Neuronal stem cell (in vitro differentiated cells): ENCODE data around the gene C1GALT1.

ENCODE experiments used
- DNase-seq: peaks from one replicate; pipeline ENCODE4 v3.0.0-alpha.2; 2013; ENCODE audit warnings: low spot score
- H2AFZ ChIP-seq: one replicate; pipeline ENCODE4 v1.6.1; 2013; ENCODE audit warnings: mild to moderate bottlenecking, low read length, inconsistent platforms
- H2AK5ac ChIP-seq: 2 replicates; pipeline ENCODE4 v1.6.1; 2013; ENCODE audit warnings: low read depth, mild to moderate bottlenecking, inconsistent platforms, low read length, moderate library complexity, mixed read lengths
- H2BK120ac ChIP-seq: 2 replicates; pipeline ENCODE4 v1.6.1; 2013; ENCODE audit warnings: low read depth, mild to moderate bottlenecking, inconsistent platforms, low read length, moderate library complexity, mixed read lengths
- H2BK12ac ChIP-seq: one replicate; pipeline ENCODE4 v1.6.1; 2013; ENCODE audit warnings: low read length, inconsistent platforms
- H2BK15ac ChIP-seq: 2 replicates; pipeline ENCODE4 v1.6.1; 2013; ENCODE audit warnings: mild to moderate bottlenecking, low read length, inconsistent platforms, mixed read lengths
- H2BK5ac ChIP-seq: one replicate; pipeline ENCODE4 v1.6.1; 2013; ENCODE audit warnings: inconsistent platforms, mild to moderate bottlenecking, low read length, moderate library complexity
- H3K14ac ChIP-seq: one replicate; pipeline ENCODE4 v1.6.1; 2013; ENCODE audit warnings: low read length, inconsistent platforms
- H3K18ac ChIP-seq: 2 replicates; pipeline ENCODE4 v1.6.1; 2013; ENCODE audit warnings: low read length, inconsistent platforms
- H3K23ac ChIP-seq: 2 replicates; pipeline ENCODE4 v1.6.1; 2013; ENCODE audit warnings: low read depth, mild to moderate bottlenecking, mixed read lengths, low read length, inconsistent platforms; ENCODE audit not compliant: poor library complexity
- H3K27ac ChIP-seq: replicated peaks from 3 replicates; pipeline ENCODE4 v1.5.1; 2013; ENCODE audit warnings: low read length, inconsistent platforms
- H3K27me3 ChIP-seq, 3 experiments: 2 replicates each; pipeline ENCODE4 v1.6.1; 2013; ENCODE audit warnings: low read length in 3 of 3, mild to moderate bottlenecking in 2 of 3, inconsistent platforms in 1 of 3, low read depth in 1 of 3, mixed read lengths in 1 of 3, moderate library complexity in 1 of 3; ENCODE audit not compliant: control insufficient read depth in 3 of 3, insufficient read depth in 3 of 3
- H3K36me3 ChIP-seq, 2 donors: replicated peaks in 1 of 2; 2 replicates each; pipeline ENCODE4 v1.6.1; 2013; ENCODE audit warnings: low read length in 2 of 2; ENCODE audit not compliant: control insufficient read depth in 2 of 2, insufficient read depth in 2 of 2
- H3K4ac ChIP-seq: 2 replicates; pipeline ENCODE4 v1.6.1; 2013; ENCODE audit warnings: inconsistent platforms, mild to moderate bottlenecking, low read length, moderate library complexity
- H3K4me1 ChIP-seq, 2 donors: 1 replicate in 1 of 2; 2 replicates in 1 of 2; pipeline ENCODE4 v1.6.1; 2013; ENCODE audit warnings: low read length in 2 of 2, low read depth in 1 of 2; ENCODE audit not compliant: control insufficient read depth in 2 of 2, insufficient read depth in 1 of 2
- H3K4me2 ChIP-seq: one replicate; pipeline ENCODE4 v1.6.1; 2013; ENCODE audit warnings: mild to moderate bottlenecking, low read length, inconsistent platforms; ENCODE audit not compliant: insufficient read depth, poor library complexity, severe bottlenecking
- H3K4me3 ChIP-seq, 2 donors: 2 replicates each; pipeline ENCODE4 v1.5.1; 2013; ENCODE audit warnings: low read length in 2 of 2, mild to moderate bottlenecking in 2 of 2, inconsistent platforms in 1 of 2, moderate library complexity in 1 of 2
- H3K79me1 ChIP-seq: one replicate; pipeline ENCODE4 v1.6.1; 2013; ENCODE audit warnings: low read depth, mild to moderate bottlenecking, inconsistent platforms, low read length, moderate library complexity
- H3K9ac ChIP-seq: one replicate; pipeline ENCODE4 v1.6.1; 2013; ENCODE audit warnings: mild to moderate bottlenecking, low read depth, low read length, inconsistent platforms; ENCODE audit not compliant: poor library complexity
- H3K9me3 ChIP-seq, 2 donors: replicated peaks in 1 of 2; 2 replicates each; pipeline versions ENCODE3 to v1.6.1; 2013; ENCODE audit warnings: low read length in 2 of 2, mild to moderate bottlenecking in 2 of 2, inconsistent platforms in 1 of 2, low read depth in 1 of 2, mixed read lengths in 1 of 2, moderate library complexity in 1 of 2; ENCODE audit not compliant: control insufficient read depth in 2 of 2, insufficient read depth in 1 of 2
- H4K8ac ChIP-seq: one replicate; pipeline ENCODE4 v1.6.1; 2013; ENCODE audit warnings: low read depth, mild to moderate bottlenecking, inconsistent platforms, low read length, moderate library complexity
- H4K91ac ChIP-seq: one replicate; pipeline ENCODE4 v1.6.1; 2013; ENCODE audit warnings: low read length, low read depth, mild to moderate bottlenecking, inconsistent platforms; ENCODE audit not compliant: poor library complexity
- WGBS, 2 donors: extraction: QIAGEN DNeasy Blood & Tissue Kit; methylation state at CpG; one replicate each; pipeline ENCODE4 v1.1.7; 2013; ENCODE audit warnings: missing lambda C conversion rate in 2 of 2, mixed read lengths in 1 of 2; ENCODE audit not compliant: insufficient read length in 2 of 2, insufficient replicate concordance in 1 of 2; ENCODE audit errors: extremely low coverage in 2 of 2; 5-methylcytosine and 5-hydroxymethylcytosine counted together

C1GALT1 gene

DNA sequence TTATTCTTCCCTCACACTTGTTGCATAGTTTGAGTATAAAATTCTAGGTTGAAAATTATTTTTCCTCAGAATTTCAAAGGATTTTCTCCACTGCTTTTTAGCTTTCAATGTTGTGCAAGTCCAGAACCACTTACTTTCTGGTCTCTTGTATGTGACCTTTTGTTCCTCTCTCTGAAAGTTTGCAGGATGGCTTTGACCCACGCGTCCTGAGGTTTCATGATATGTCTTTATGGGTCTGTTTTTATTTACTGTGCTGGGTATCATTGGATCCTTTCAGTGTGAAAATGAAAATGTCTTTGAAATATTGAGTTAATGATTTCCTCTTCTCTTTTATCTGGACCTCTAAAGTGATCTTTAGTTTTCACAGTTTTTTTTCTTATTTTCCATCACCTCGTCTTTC lies 38.5 kb downstream of the C1GALT1 start:
- Histone ChIP-seq H3K9ac (no peak overlapping the region), H3K9me3 (no peaks in the 10 kb centered on the region), H3K4ac (no peak overlapping the region), H2BK5ac (no peak overlapping the region), H4K91ac (no peak overlapping the region), H3K18ac (no peak overlapping the region), H3K4me1 (no peaks in the 10 kb centered on the region), H2BK12ac (no peak overlapping the region), H3K79me1 (no peaks in the 10 kb centered on the region), H3K14ac (no peak overlapping the region), H2AK5ac (no peak overlapping the region), H2AFZ (no peak overlapping the region), H2BK120ac (no peak overlapping the region), H4K8ac (no peak overlapping the region), H3K36me3 (peaks cover 3 to 6% of the 10 kb centered on the region in 2 donors), H3K4me2 (no peak overlapping the region), H3K23ac (no peak overlapping the region), H2BK15ac (no peak overlapping the region), H3K27ac (no peak overlapping the region), H3K27me3 (no peaks in the 10 kb centered on the region), H3K4me3 (no peak overlapping the region)
- no peak for DNase-seq
- no CpG with 5 or more reads among the region's 3 CpGs for WGBS, 2 donors

- DNase-seq = no peak
Observed at GRCh38 chr7:7221599-7222038, 39.3 kb downstream of the C1GALT1 start.

DNA sequence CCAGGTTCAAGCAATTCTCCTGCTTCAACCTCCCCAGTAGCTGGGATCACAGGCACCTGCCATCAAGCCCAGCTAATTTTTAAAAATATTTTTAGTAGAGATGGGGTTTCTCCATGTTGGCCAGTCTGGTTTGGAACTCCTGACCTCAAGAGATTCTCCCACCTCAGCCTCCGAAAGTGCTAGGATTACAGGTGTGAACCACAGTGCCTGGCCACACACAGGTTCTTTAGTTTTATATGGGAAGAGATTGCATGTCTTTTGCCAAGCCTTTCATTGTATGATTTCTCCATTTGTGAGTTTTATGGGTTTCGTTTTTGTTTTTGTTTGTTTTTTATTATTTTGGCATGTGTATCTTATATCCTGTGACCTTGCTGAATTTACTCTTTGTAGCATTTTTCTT lies 40.9 kb downstream of the C1GALT1 start:
- no peaks in the 10 kb centered on the region for H3K9me3 ChIP-seq
- no peak overlapping the region for H2BK5ac ChIP-seq
- DNase-seq = no peak
- no peak overlapping the region for H4K91ac ChIP-seq
- no CpG with 5 or more reads among the region's 2 CpGs for WGBS, 2 donors
- no peak overlapping the region for H3K18ac ChIP-seq
- H3K79me1 ChIP-seq = peaks cover 1% of the 10 kb centered on the region
- H2BK12ac ChIP-seq = no peak overlapping the region
- H3K4ac ChIP-seq = no peak overlapping the region
- H3K36me3 ChIP-seq = no peaks in the 10 kb centered on the region
- H3K27ac ChIP-seq = no peak overlapping the region
- H3K9ac ChIP-seq = no peak overlapping the region
- H3K4me1 ChIP-seq = no peaks in the 10 kb centered on the region
- no peak overlapping the region for H3K14ac ChIP-seq
- no peak overlapping the region for H4K8ac ChIP-seq
- no peak overlapping the region for H3K23ac ChIP-seq
- H2BK120ac ChIP-seq = no peak overlapping the region
- H2AFZ ChIP-seq = no peak overlapping the region
- H2AK5ac ChIP-seq = no peak overlapping the region
- no peaks in the 10 kb centered on the region for H3K27me3 ChIP-seq
- H3K4me2 ChIP-seq = no peak overlapping the region
- no peak overlapping the region for H3K4me3 ChIP-seq
- H2BK15ac ChIP-seq = no peak overlapping the region

More at GRCh38 chr7:7221599-7222038, 39.3 kb downstream of the C1GALT1 start:
- H4K8ac ChIP-seq = no peak overlapping the region
- no peak overlapping the region for H3K4ac ChIP-seq
- no peak overlapping the region for H3K4me3 ChIP-seq
- no CpG with 5 or more reads among the region's 2 CpGs for WGBS, 2 donors
- H2AK5ac ChIP-seq = no peak overlapping the region
- H3K27ac ChIP-seq = no peak overlapping the region
- H3K4me2 ChIP-seq = no peak overlapping the region
- H2BK12ac ChIP-seq = no peak overlapping the region
- H4K91ac ChIP-seq = no peak overlapping the region
- no peak overlapping the region for H3K14ac ChIP-seq
- H3K23ac ChIP-seq = no peak overlapping the region
- H3K79me1 ChIP-seq = no peaks in the 10 kb centered on the region
- H3K36me3 ChIP-seq = peaks cover 3% of the 10 kb centered on the region in 2 donors
- H2BK15ac ChIP-seq = no peak overlapping the region
- H3K4me1 ChIP-seq = no peaks in the 10 kb centered on the region
- H3K9me3 ChIP-seq = no peaks in the 10 kb centered on the region
- no peak overlapping the region for H2BK120ac ChIP-seq
- H2AFZ ChIP-seq = no peak overlapping the region
- no peaks in the 10 kb centered on the region for H3K27me3 ChIP-seq
- H2BK5ac ChIP-seq = no peak overlapping the region
- no peak overlapping the region for H3K18ac ChIP-seq
- H3K9ac ChIP-seq = no peak overlapping the region

DNA sequence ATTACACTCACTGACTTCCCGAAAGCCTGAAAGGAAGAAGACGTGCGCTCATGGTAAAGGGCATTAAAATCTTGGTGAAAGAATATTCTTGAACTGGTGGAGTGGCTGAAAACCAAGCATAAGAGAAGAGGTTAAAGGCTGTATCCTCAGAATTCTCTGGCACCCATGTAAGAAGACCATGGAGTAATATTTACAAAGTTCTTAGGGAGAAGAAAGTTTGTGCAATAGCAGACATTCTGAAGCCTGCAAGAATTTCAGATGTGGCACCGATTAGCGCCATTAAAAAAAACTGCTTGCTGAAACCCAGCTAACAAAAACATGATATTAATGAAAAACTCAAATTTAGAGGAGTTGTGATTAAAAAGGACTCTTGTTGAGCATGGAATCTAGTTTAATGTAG lies 44.1 kb downstream of the C1GALT1 start:
- Histone ChIP-seq H2BK12ac (no peak overlapping the region), H3K23ac (no peak overlapping the region), H3K4me1 (peaks cover 0 to 2% of the 10 kb centered on the region in 2 donors), H3K79me1 (peaks cover 1% of the 10 kb centered on the region), H2AK5ac (no peak overlapping the region), H3K4me2 (no peak overlapping the region), H3K36me3 (no peaks in the 10 kb centered on the region), H2BK120ac (no peak overlapping the region), H2BK5ac (no peak overlapping the region), H3K9ac (no peak overlapping the region), H3K4me3 (no peak overlapping the region), H4K91ac (no peak overlapping the region), H3K4ac (no peak overlapping the region), H3K27ac (no peak overlapping the region), H3K9me3 (peaks cover 0 to 8% of the 10 kb centered on the region in 2 donors), H2AFZ (no peak overlapping the region), H2BK15ac (no peak overlapping the region), H3K18ac (no peak overlapping the region), H4K8ac (no peak overlapping the region), H3K27me3 (no peaks in the 10 kb centered on the region), H3K14ac (no peak overlapping the region)
- DNase-seq = no peak
- WGBS, 2 donors = no CpG with 5 or more reads among the region's 5 CpGs
